ENCODE measurements around the gene NFKB1.

NFKB1 gene

GRCh38 chr4:102493794-102494193 is 7.4 kb upstream of the NFKB1 start:
- ChIA-PET POLR2A (no interaction called here), CTCF (no interaction called here)
- no peak for TF ChIP-seq HDGF (IDR thresholded peaks at IDR 0.05; ENCODE audit: borderline replicate concordance)
- TF ChIP-seq LEF1 (IDR thresholded peaks at IDR 0.05; ENCODE audit: borderline replicate concordance) = no peak
- TF ChIP-seq FOXK2 (IDR thresholded peaks at IDR 0.05) = no peak
- TF ChIP-seq BHLHE40 (IDR thresholded peaks at IDR 0.05; ENCODE audit: borderline replicate concordance) = no peak
- no peak for TF ChIP-seq ELF4 (IDR thresholded peaks at IDR 0.05)
- DNase-seq (ENCODE audit: extremely low spot score) = no peak

- CTCF ChIA-PET = no interaction called here
- POLR2A ChIA-PET = no interaction called here
- TF ChIP-seq FOXM1 (IDR thresholded peaks at IDR 0.05; ENCODE audit: borderline replicate concordance) (no peak), L3MBTL2 (conservative IDR thresholded peaks at IDR 0.05) (no peak), ARNT (IDR thresholded peaks at IDR 0.05) (no peak), ZNF384 (IDR thresholded peaks at IDR 0.05) (no peak), FOXA1 (IDR thresholded peaks at IDR 0.05) (no peak), BHLHE40 (IDR thresholded peaks at IDR 0.05; ENCODE audit: borderline replicate concordance) (no peak)
- no peak for DNase-seq (ENCODE audit: extremely low spot score)
Observed at GRCh38 chr4:102494603-102495002, 6.6 kb upstream of the NFKB1 start.

- TF ChIP-seq FOXA1 (IDR thresholded peaks at IDR 0.05) = no peak
- no peak for TF ChIP-seq SUZ12 (IDR thresholded peaks at IDR 0.05)
- TF ChIP-seq PKNOX1 (IDR thresholded peaks at IDR 0.05) = no peak
- no peak for TF ChIP-seq SP1 (IDR thresholded peaks at IDR 0.05)
- no peak for TF ChIP-seq L3MBTL2 (conservative IDR thresholded peaks at IDR 0.05)
- TF ChIP-seq TARDBP (IDR thresholded peaks at IDR 0.05) = no peak
- no peak for TF ChIP-seq FOXK2 (IDR thresholded peaks at IDR 0.05)
- no peak for TF ChIP-seq ZNF384 (IDR thresholded peaks at IDR 0.05)
- no peak for TF ChIP-seq LEF1 (IDR thresholded peaks at IDR 0.05; ENCODE audit: borderline replicate concordance)
- TF ChIP-seq ELF4 (IDR thresholded peaks at IDR 0.05) = no peak
- no peak for TF ChIP-seq BHLHE40 (IDR thresholded peaks at IDR 0.05; ENCODE audit: borderline replicate concordance)
- no peak for TF ChIP-seq CTBP1 (IDR thresholded peaks at IDR 0.05; ENCODE audit: borderline replicate concordance)
- no peak for TF ChIP-seq HDGF (IDR thresholded peaks at IDR 0.05; ENCODE audit: borderline replicate concordance)
- no peak for TF ChIP-seq ARNT (IDR thresholded peaks at IDR 0.05)
- no peak for TF ChIP-seq FOXM1 (IDR thresholded peaks at IDR 0.05; ENCODE audit: borderline replicate concordance)
- ChIA-PET CTCF (no interaction called here), POLR2A (no interaction called here)
- no peak for DNase-seq (ENCODE audit: extremely low spot score)
Observed at GRCh38 chr4:102497986-102498385, 3.2 kb upstream of the NFKB1 start.

- TF ChIP-seq PKNOX1 (IDR thresholded peaks at IDR 0.05) (no peak), TARDBP (IDR thresholded peaks at IDR 0.05) (no peak), FOXM1 (IDR thresholded peaks at IDR 0.05; ENCODE audit: borderline replicate concordance) (no peak), SP1 (IDR thresholded peaks at IDR 0.05) (no peak), ELF4 (IDR thresholded peaks at IDR 0.05) (no peak), FOXK2 (IDR thresholded peaks at IDR 0.05) (no peak), NFRKB (IDR thresholded peaks at IDR 0.05) (no peak)
- ChIA-PET CTCF (no interaction called here), POLR2A (interaction anchor here (0.9 to 1.8 kb wide), 4 partner anchors 11 to 368 kb away, joined by 3 to 10 read pairs (median 4); partner anchors contain the start of genes CISD2 and UBE2D3)
- no peak for DNase-seq (ENCODE audit: extremely low spot score)
Observed at GRCh38 chr4:102500352-102500695, 835 bp upstream of the NFKB1 start.

GRCh38 chr4:102501447-102501696 is 213 bp downstream of the NFKB1 start:
- TF ChIP-seq LEF1 (IDR thresholded peaks at IDR 0.05; ENCODE audit: borderline replicate concordance) (no peak), HDGF (IDR thresholded peaks at IDR 0.05; ENCODE audit: borderline replicate concordance) (no peak), NFRKB (IDR thresholded peaks at IDR 0.05) (no peak), FOXA1 (IDR thresholded peaks at IDR 0.05) (no peak)
- DNase-seq (ENCODE audit: extremely low spot score) = no peak
- ChIA-PET POLR2A (interaction anchor here (0.7 to 1.5 kb wide), 5 partner anchors 37 to 326 kb away, joined by 3 to 6 read pairs (median 3); partner anchors contain the start of gene UBE2D3), CTCF (interaction anchor here (0.6 kb wide), 1 partner anchor 517 kb away, joined by 3 read pairs; no protein-coding TSS in a partner anchor)

- ChIA-PET POLR2A (interaction anchor here (0.9 to 1.4 kb wide), 2 partner anchors 150 to 325 kb away, joined by 3 to 6 read pairs; partner anchors contain the start of gene UBE2D3), CTCF (no interaction called here)
- no peak for DNase-seq (ENCODE audit: extremely low spot score)
- TF ChIP-seq PKNOX1 (IDR thresholded peaks at IDR 0.05) = no peak
- no peak for TF ChIP-seq FOXM1 (IDR thresholded peaks at IDR 0.05; ENCODE audit: borderline replicate concordance)
- TF ChIP-seq HDGF (IDR thresholded peaks at IDR 0.05; ENCODE audit: borderline replicate concordance) = no peak
Observed at GRCh38 chr4:102502543-102502818, 1.3 kb downstream of the NFKB1 start.

- DNase-seq (ENCODE audit: extremely low spot score) = no peak
- no peak for TF ChIP-seq SUZ12 (IDR thresholded peaks at IDR 0.05)
- POLR2A ChIA-PET = no interaction called here
- CTCF ChIA-PET = no interaction called here
Observed at GRCh38 chr4:102503301-102503746, 2.2 kb downstream of the NFKB1 start.
